Activated CD4-positive, CD25-positive, alpha-beta regulatory T cell treated with anti-CD3 and anti-CD28 coated beads, Interleukin-2, amount 50 U/mL, for 16 hours (primary cell): Measurements from ENCODE around the gene ENHO.
"Not testable (repeated sequence)": the region's sequence is repeated elsewhere in the genome, so short reads cannot be mapped to it uniquely, and the experiment has no call there.

Source experiments
- DNase-seq: peaks from one replicate; pipeline ENCODE4 v3.0.0-alpha.2; 2020; ENCODE audit warnings: low read depth, low spot score

ENHO gene

DNA sequence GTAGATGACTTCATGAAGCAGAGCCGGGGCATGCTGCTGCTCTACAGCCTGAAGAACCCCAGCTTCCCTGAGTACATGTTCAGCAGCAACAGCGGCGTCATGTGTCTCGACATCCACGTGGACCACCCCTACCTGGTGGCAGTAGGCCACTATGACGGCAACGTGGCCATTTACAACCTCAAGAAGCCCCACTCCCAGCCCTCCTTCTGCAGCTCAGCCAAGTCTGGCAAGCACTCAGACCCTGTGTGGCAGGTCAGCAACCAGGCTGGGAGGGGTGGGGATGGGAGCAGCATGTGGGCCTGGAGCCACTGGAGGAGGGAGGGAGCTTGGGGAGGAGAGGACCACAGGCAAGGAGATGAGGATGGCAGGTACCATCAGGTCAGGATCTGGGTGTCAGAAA is 16.2 kb downstream of the ENHO start:
- no peak for DNase-seq

DNA sequence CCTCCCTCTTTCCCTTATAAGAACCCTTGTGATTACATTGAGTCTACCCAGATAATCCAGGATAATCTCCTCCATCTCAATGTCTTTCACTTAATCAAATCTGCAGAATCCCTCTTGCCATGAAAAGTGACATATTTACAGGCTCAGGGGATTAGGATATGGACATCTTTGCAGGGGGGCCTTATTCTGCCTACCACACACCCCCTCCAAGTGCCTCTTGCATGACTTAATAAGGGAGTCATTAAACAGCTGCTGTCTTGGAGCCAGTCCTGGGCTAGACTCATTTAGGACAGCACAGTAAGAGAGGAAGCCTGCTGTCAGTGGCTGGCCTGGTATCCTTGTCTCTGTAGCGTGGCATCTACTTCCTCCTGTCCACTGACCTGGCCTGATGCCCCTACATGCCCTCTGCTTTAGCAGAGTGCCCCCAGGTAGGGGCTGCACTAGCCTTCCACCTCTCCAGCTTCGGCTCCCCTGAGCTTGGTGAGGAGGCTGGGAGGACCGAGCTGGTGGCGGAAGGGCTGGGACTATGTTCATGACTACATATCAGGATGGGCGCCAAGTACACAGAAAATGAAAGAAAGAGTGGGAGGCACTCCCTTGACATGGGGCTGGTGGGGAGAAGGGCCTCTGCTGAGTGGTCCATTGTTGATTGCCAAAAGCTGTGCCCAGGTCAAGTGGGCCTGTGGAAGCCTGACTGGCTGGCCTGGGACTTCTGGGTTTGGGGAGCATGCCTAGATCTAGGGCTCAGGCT is 17.2 kb downstream of the ENHO start:
- no peak for DNase-seq

DNA sequence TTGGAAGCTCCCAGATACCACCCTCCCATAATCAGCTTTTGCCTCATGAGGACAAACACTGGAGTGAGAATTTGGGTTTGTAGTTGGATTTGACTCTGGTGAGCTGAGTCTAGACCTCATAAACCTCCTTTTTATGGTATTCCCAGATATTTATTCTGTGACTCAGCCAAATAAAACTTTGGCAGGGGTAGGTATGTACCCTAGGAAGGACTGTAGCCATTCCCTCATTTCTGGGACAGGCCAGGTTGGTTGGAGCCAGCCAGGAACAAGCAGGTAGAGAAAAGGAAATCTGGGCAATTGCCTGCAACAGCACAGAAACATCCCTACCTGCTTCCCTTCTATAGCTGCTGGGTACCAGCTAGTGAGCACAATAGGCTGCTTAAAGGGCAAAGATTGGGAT is 19.4 kb downstream of the ENHO start:
- DNase-seq: no peak

DNA sequence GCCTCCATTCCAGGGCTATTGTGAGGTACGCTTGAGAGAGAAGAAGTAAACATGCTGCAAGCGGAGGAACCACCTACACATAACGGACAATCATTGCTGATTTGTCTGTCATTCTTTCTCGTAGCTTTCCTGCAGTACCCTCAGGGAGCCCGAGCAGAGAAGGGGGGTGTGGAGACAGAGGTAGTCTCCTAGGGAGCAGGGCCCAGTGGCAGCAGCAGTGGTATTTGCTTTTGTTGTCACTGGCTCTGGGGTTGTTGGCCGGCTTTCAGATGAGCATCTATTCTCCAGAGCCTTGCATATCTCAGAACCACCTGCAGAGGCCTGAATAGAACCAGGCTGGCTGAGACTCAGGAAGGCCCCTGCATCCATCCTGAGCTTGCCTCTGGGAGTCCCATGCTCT is 19.9 kb downstream of the ENHO start:
- DNase-seq: no peak

- DNase-seq: no peak
These were observed 20.3 kb downstream of the ENHO start for GRCh38 chr9:34502471-34502870.

DNA sequence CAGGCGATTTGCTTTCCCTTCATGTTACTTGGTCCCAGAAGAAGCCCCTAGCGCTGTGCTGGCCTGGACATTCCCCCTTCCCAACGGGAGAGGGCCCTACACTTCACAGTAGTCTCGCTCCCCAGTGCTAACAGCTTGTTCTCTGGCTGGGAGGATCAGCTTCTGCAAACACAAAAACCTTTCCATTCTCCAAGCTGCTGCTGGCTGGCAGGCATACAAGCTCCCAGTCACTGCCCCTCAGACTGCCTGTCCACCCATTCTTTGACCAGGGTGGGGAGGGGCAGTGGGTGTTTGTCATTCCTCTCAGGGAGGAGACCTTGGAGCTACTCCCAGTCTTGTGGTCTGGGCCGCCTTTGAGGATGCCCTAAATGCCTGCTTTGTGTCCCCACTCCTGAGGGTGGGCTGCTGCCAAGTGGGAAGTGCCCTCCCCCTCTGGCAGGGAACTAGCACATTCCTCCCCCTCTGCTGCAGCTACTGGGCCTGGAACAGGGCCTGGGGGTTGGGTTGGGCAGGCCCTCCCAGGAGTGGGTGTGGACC is 20.8 kb downstream of the ENHO start:
- no peak for DNase-seq

- no peak for DNase-seq
These were observed 21.4 kb downstream of the ENHO start for GRCh38 chr9:34501372-34501771.

DNA sequence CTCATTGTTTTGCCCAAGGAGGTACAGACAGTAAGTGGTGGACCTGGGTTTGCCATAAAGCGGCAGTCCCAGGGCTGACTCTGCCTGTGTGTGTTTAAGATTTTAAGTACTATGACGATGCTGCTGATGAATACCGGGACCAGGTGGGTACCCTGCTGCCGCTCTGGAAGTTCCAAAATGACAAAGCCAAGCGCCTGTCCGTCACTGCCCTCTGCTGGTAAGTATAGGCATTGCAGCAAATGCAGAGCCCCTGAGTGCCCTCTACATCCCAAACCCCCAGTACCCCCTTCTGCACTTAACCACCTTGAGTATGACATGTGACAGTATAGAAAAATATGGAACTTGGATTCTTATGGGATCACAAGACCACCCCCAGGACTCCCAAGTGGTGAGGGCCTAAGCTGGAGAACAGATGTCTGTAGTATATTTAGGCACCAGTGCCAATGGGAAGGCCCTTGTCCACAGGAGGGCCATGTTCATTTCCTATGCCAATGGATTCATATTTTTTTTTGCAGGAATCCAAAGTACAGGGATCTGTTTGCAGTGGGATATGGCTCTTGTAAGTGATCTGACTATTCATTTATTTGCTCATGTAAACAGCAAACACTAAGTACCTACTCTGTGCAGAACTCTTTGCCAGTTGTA is 22.0 kb downstream of the ENHO start:
- DNase-seq: peak; percentile 62

- no peak for DNase-seq
These were observed 23.7 kb downstream of the ENHO start for GRCh38 chr9:34499076-34499475.

DNA sequence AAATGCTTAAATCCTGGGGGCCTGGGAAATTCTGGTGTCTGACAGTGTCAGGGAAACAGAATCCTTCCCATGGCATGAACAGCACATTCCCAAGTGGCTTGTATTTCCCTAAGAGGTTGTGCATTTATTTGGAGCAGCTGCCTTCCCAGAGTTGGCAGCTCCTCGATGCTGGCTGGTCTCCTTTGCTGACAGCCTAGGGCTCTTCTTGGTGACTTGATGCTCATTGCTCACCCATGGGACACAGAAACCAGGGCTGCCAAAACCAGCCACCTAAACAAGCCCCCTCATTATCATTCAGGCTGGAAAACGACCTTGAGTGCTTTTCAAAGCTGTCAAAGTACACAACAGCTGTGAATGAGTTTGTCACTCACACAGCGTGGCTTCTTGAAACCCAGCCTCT is 24.2 kb downstream of the ENHO start:
- DNase-seq: no peak

- no peak for DNase-seq
These were observed 26.6 kb downstream of the ENHO start for GRCh38 chr9:34496149-34496712.

GRCh38 chr9:34493972-34494535 is 28.7 kb downstream of the ENHO start:
- DNase-seq: no peak

DNA sequence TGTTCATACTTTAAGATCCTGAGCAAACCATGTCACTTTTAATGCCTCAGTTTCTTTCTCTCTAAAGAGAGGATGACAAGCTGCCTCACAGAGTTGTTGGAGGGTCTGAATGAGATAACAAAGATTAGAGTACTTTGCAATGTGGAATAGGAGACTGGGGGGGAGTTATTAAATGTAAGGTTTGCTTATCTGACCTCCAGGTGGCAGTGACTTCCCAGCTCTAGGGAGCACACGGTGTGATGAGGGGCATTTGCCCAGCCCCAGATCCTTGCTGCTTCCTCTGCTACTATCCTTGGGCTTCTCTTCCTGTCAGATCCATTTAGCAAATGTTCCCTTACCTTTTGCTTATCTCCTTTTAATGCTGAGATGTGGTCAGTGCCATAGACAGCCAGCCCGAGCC is 30.7 kb downstream of the ENHO start:
- DNase-seq: no peak

GRCh38 chr9:34491596-34491995 is 31.2 kb downstream of the ENHO start:
- DNase-seq: no peak

DNA sequence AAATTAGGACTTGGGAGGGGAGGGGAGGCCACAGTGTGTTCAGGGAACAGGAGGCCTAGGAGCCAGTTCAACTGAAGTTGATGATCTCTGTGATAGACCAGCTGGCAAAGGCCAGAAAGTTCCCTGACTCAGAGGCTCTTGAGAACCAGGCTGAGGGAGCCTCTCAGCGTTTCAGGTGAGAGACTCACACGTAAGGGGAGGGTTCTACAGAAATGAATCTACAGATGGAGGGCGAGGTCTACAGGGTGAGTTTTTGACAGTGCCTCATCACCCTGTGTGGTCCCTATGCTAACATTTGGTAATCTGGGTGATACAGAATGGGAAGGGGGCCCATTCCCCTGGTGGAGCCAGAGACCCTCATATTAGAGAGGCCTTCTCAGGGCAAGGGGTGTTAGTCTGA is 32.0 kb downstream of the ENHO start:
- DNase-seq: no peak

- DNase-seq: no peak
These were observed 32.4 kb downstream of the ENHO start for GRCh38 chr9:34490360-34490759.

- DNase-seq: no peak
These were observed 36.2 kb downstream of the ENHO start for GRCh38 chr9:34486572-34486971.

- no peak for DNase-seq
These were observed 37.0 kb downstream of the ENHO start for GRCh38 chr9:34485822-34486221.

DNA sequence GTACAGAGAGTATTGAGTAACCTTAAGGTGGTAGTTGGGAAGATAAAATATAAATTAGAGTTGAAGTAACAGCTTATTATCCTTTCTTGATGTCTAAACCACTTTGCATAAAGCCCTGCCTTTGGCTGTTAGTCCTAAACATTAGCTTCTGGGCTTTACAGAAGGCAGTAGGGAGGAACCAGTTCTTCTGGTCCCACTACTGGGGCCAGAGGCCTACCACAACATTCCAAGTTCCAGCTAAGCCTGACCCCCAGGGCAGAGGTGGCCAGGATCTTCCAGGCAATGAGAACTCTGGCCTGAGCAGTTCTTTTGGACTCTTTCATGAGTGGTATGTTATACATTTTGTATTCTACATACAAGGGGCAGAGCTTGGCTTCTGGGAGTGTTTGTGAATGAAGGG is 38.1 kb downstream of the ENHO start:
- no peak for DNase-seq

GRCh38 chr9:34482746-34483145 is 40.0 kb downstream of the ENHO start:
- not testable (repeated sequence) for DNase-seq

- DNase-seq: not testable (repeated sequence)
These were observed 41.2 kb downstream of the ENHO start for GRCh38 chr9:34481620-34482019.

DNA sequence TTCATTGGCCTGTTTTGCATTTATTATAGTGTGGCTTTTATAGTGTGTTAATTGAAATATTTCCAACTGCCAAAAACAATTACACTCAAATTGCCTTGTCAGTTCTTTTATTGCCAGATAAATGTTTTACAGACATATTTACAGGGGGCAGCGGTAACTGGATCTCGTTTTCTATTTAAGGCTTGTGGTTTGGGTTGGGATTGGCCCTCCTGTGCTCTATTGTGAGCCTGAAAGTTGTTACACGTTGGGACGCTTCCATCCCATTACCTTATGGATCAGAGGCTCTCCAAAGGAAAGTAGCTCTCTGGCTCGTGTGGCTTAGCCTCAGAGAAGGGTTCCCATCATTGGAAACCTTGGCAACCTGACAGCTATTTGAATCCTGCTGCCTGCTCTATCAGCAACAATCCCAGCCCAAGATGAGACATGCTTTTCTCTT is 43.3 kb downstream of the ENHO start:
- DNase-seq: no peak

GRCh38 chr9:34477541-34477940 is 45.2 kb downstream of the ENHO start:
- DNase-seq: no peak
